Measurements from ENCODE around the gene NEMF.
"Not testable (repeated sequence)": the region's sequence is repeated elsewhere in the genome, so short reads cannot be mapped to it uniquely, and the experiment has no call there.

The NEMF gene

DNA sequence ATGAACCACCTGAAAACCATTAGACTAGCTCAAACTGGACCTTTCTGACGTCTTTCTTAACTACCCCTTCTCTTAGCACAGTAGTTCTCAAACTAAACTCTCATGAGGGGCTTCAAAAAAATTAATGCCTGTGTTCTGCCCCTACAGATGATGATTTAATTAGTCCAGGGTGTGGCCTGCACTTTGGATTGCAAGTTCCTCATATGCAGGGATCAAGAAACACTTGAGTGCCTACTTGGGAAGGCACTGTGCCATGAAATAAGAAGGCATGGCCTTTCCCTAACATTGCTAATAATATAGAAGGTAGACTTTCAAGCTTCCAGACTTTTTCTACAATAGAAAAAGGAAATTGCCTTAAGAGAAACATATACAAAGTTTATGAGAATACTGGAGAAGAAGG is 107.4 kb downstream of the NEMF start:
- DNase-seq (ENCODE audit: low spot score): no peak

DNA sequence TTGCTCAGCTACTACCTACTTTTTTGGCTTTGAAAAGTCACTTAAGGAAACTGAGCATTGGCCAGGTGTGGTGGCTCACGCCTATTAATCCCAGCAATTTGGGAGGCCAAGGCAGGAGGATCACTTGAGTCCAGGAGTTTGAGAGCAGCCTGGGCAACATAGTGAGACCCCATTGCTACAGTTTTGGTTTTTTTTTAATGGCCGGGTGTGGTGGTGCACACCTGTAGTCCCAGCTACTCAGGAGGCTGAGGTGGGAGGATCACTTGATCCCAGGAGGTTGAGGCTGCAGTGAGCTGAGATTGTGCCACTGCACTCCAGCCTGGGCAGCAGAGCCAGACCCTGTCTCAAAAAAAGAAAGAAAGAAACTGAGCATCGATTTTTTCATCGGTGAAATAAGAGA is 116.9 kb downstream of the NEMF start:
- not testable (repeated sequence) for DNase-seq (ENCODE audit: low spot score)

DNA sequence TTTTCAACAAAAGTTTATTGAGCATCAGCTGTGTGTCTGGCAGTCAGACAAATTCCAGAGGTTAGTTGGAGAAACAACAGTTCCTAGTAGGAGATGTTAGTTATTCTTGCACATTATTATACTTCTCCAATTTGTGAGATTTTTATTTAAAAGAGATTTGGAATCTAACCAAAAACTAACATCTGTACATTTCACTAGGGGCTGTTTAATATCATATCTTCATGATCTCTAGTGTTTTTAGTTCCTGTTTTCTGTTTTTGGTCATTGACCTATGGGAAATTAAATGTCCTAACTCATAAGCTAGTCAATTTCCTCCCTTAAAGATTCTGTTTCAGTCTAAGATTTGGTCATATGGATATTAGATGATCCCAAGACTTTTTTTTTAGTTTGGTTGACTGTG is 118.8 kb downstream of the NEMF start:
- no peak for DNase-seq (ENCODE audit: low spot score)

DNA sequence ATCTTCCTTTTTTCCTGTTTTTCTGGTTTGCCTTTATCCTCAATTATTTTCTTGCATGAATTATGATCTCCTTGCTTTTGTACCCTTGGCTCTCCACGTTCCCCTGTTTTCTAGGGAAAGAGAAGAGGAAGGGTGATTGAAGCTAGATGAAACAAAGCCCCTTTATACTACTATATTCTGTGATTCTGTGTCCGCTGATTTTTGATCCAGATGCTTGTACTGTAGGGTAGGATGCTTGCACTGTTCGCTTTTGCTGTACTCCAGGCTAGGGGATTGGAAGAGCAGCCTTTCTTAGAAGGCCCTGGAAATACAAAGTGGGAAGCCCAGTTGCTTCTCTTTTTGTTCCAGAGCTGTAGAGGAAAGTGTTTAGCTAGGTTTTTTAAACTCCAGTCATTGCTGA is 119.7 kb downstream of the NEMF start:
- no peak for DNase-seq (ENCODE audit: low spot score)
